Measurements from ENCODE around the gene COL4A5.

GRCh38 chrX:108701633-108702032, 262.0 kb downstream of the COL4A5 start:
- TF ChIP-seq CTCF (conservative IDR thresholded peaks at IDR 0.05 in 1 of 2, IDR thresholded peaks at IDR 0.05 in 1 of 2; ENCODE audit: extremely low read depth in 1 of 2, insufficient read depth in 1 of 2, low read depth in 1 of 2, low read length in 2 of 2) (no peak), EZH2 (IDR thresholded peaks at IDR 0.05; ENCODE audit: borderline replicate concordance, low read length) (no peak)

Measured in mammary epithelial cell (primary cell).